Trophoblast cell (in vitro differentiated cells and primary cell): ENCODE measurements around the gene PRDM11.
"Not testable (repeated sequence)": the region's sequence is repeated elsewhere in the genome, so short reads cannot be mapped to it uniquely, and the experiment has no call there.

Experiments
- DNase-seq, 2 donors: peaks; one replicate each; pipeline ENCODE4 v3.0.0-alpha.2; 2016
- H2AFZ ChIP-seq: 2 replicates; pipeline ENCODE4 v1.6.1; 2013; ENCODE audit warnings: low read length, moderate library complexity, mild to moderate bottlenecking; ENCODE audit not compliant: insufficient read depth, poor library complexity
- H2AK5ac ChIP-seq: 2 replicates; pipeline ENCODE4 v1.6.1; 2013; ENCODE audit warnings: mild to moderate bottlenecking, low read length
- H2BK120ac ChIP-seq: 2 replicates; pipeline ENCODE4 v1.6.1; 2013; ENCODE audit warnings: low read length, mild to moderate bottlenecking, moderate library complexity; ENCODE audit not compliant: insufficient read depth, poor library complexity
- H2BK12ac ChIP-seq: 2 replicates; pipeline ENCODE4 v1.6.1; 2013; ENCODE audit warnings: mild to moderate bottlenecking, low read length, moderate library complexity
- H2BK5ac ChIP-seq: 2 replicates; pipeline ENCODE4 v1.6.1; 2013; ENCODE audit warnings: low read length, low read depth, moderate library complexity, mild to moderate bottlenecking; ENCODE audit not compliant: poor library complexity
- H3K14ac ChIP-seq: 2 replicates; pipeline ENCODE4 v1.6.1; 2013; ENCODE audit warnings: mild to moderate bottlenecking, low read length
- H3K18ac ChIP-seq: 2 replicates; pipeline ENCODE4 v1.6.1; 2013; ENCODE audit warnings: mild to moderate bottlenecking, low read length
- H3K23ac ChIP-seq: 2 replicates; pipeline ENCODE4 v1.6.1; 2013; ENCODE audit warnings: low read length
- H3K27ac ChIP-seq: 2 replicates; pipeline ENCODE4 v1.5.1; 2013; ENCODE audit warnings: low read depth, mild to moderate bottlenecking, inconsistent platforms, low read length, moderate library complexity
- H3K27me3 ChIP-seq: 2 replicates; pipeline ENCODE4 v1.6.1; 2013; ENCODE audit warnings: inconsistent platforms, mild to moderate bottlenecking, low read length, moderate library complexity; ENCODE audit not compliant: insufficient read depth
- H3K36me3 ChIP-seq, 2 experiments: 1 replicate in 1 of 2; 2 replicates in 1 of 2; pipeline ENCODE4 v1.6.1; 2013; ENCODE audit warnings: low read length in 2 of 2, mild to moderate bottlenecking in 2 of 2, moderate library complexity in 1 of 2; ENCODE audit not compliant: insufficient read depth in 2 of 2, control insufficient read depth in 1 of 2
- H3K4ac ChIP-seq: 2 replicates; pipeline ENCODE4 v1.6.1; 2013; ENCODE audit warnings: low read depth, mild to moderate bottlenecking, low read length, moderate library complexity
- H3K4me1 ChIP-seq, 2 experiments: 1 replicate in 1 of 2; 2 replicates in 1 of 2; pipeline ENCODE4 v1.6.1; 2013; ENCODE audit warnings: low read length in 2 of 2, mild to moderate bottlenecking in 2 of 2, moderate library complexity in 1 of 2; ENCODE audit not compliant: insufficient read depth in 2 of 2, control insufficient read depth in 1 of 2
- H3K4me2 ChIP-seq: 2 replicates; pipeline ENCODE4 v1.6.1; 2013; ENCODE audit warnings: inconsistent platforms, mild to moderate bottlenecking, low read length, moderate library complexity
- H3K4me3 ChIP-seq: 2 replicates; pipeline ENCODE4 v1.5.1; 2013; ENCODE audit warnings: mild to moderate bottlenecking, low read depth, low read length, inconsistent platforms
- H3K79me1 ChIP-seq: one replicate; pipeline ENCODE4 v1.6.1; 2013; ENCODE audit warnings: low read length
- H3K79me2 ChIP-seq: 2 replicates; pipeline ENCODE4 v1.6.1; 2013; ENCODE audit warnings: low read length, mild to moderate bottlenecking; ENCODE audit not compliant: control insufficient read depth, insufficient read depth, poor library complexity
- H3K9ac ChIP-seq: 2 replicates; pipeline ENCODE4 v1.6.1; 2013; ENCODE audit warnings: mild to moderate bottlenecking, low read length
- H3K9me3 ChIP-seq: 2 replicates; pipeline ENCODE4 v1.6.1; 2013; ENCODE audit warnings: low read depth, mild to moderate bottlenecking, control low read depth, inconsistent platforms, low read length; ENCODE audit not compliant: insufficient read depth
- H4K12ac ChIP-seq: 2 replicates; pipeline ENCODE4 v1.6.1; 2013; ENCODE audit warnings: low read depth, mild to moderate bottlenecking, low read length, moderate library complexity
- H4K8ac ChIP-seq: 2 replicates; pipeline ENCODE4 v1.6.1; 2013; ENCODE audit warnings: low read depth, mild to moderate bottlenecking, low read length, moderate library complexity
- H4K91ac ChIP-seq: one replicate; pipeline ENCODE4 v1.6.1; 2013; ENCODE audit warnings: low read depth, mild to moderate bottlenecking, low read length, moderate library complexity
- WGBS: extraction: QIAGEN DNeasy Blood & Tissue Kit; methylation state at CpG from one replicate; pipeline ENCODE4 v1.1.7; 2013; ENCODE audit warnings: missing lambda C conversion rate; ENCODE audit not compliant: insufficient read length, insufficient coverage; ENCODE audit errors: extremely low coverage; 5-methylcytosine and 5-hydroxymethylcytosine counted together

PRDM11 gene

GRCh38 chr11:45127836-45128235 lies 18.6 kb upstream of the PRDM11 start:
- not testable (repeated sequence) for H3K4me2 ChIP-seq, H2BK5ac ChIP-seq, H3K9me3 ChIP-seq, DNase-seq, H3K23ac ChIP-seq, H3K9ac ChIP-seq, H4K91ac ChIP-seq, H2AK5ac ChIP-seq, H3K18ac ChIP-seq, H2BK120ac ChIP-seq, H4K12ac ChIP-seq, H2AFZ ChIP-seq, H3K4ac ChIP-seq, H3K4me1 ChIP-seq, H3K36me3 ChIP-seq, H2BK12ac ChIP-seq, H3K14ac ChIP-seq, H4K8ac ChIP-seq, H3K4me3 ChIP-seq, H3K27me3 ChIP-seq, H3K27ac ChIP-seq, H3K79me1 ChIP-seq, H3K79me2 ChIP-seq
- WGBS = no CpG with 5 or more reads among the region's 9 CpGs

GRCh38 chr11:45133878-45134277 lies 12.6 kb upstream of the PRDM11 start:
- Histone ChIP-seq H2BK12ac (no peak overlapping the region), H2BK120ac (no peak overlapping the region), H2AFZ (no peak overlapping the region), H4K91ac (no peak overlapping the region), H3K79me1 (no peaks in the 10 kb centered on the region), H4K8ac (no peak overlapping the region), H3K9ac (no peak overlapping the region), H3K18ac (no peak overlapping the region), H3K14ac (no peak overlapping the region), H3K27ac (no peak overlapping the region), H3K9me3 (no peaks in the 10 kb centered on the region), H3K23ac (no peak overlapping the region), H4K12ac (no peak overlapping the region), H3K4ac (no peak overlapping the region), H3K27me3 (no peaks in the 10 kb centered on the region), H2AK5ac (no peak overlapping the region), H3K4me3 (no peak overlapping the region), H3K36me3 (no peaks in the 10 kb centered on the region), H3K79me2 (no peaks in the 10 kb centered on the region), H2BK5ac (no peak overlapping the region), H3K4me2 (no peak overlapping the region), H3K4me1 (no peaks in the 10 kb centered on the region)
- no CpG with 5 or more reads among the region's 2 CpGs for WGBS
- no peak for DNase-seq

GRCh38 chr11:45141171-45141570 lies 5.3 kb upstream of the PRDM11 start:
- H3K4me3 ChIP-seq = no peak overlapping the region
- whole genome bisulfite sequencing = no CpG with 5 or more reads among the region's 1 CpG

GRCh38 chr11:45141631-45142030 lies 4.8 kb upstream of the PRDM11 start:
- Histone ChIP-seq H3K4me2 (no peak overlapping the region), H3K18ac (no peak overlapping the region), H3K27me3 (no peaks in the 10 kb centered on the region), H3K79me1 (peaks cover 4% of the 10 kb centered on the region), H2BK12ac (no peak overlapping the region), H4K12ac (no peak overlapping the region), H4K8ac (no peak overlapping the region), H2AFZ (no peak overlapping the region), H3K14ac (no peak overlapping the region), H3K9me3 (no peaks in the 10 kb centered on the region), H2BK5ac (no peak overlapping the region), H3K4me3 (no peak overlapping the region), H3K4me1 (peaks cover 6 to 7% of the 10 kb centered on the region in 2 experiments), H2AK5ac (no peak overlapping the region), H2BK120ac (no peak overlapping the region), H3K4ac (no peak overlapping the region), H3K36me3 (no peaks in the 10 kb centered on the region), H3K9ac (no peak overlapping the region), H3K23ac (no peak overlapping the region), H4K91ac (no peak overlapping the region), H3K27ac (no peak overlapping the region), H3K79me2 (peaks cover 2% of the 10 kb centered on the region)
- DNase-seq = no peak
- WGBS = no CpG with 5 or more reads among the region's 2 CpGs

More at GRCh38 chr11:45141171-45141570, 5.3 kb upstream of the PRDM11 start:
- H3K23ac ChIP-seq = no peak overlapping the region
- H3K9ac ChIP-seq = no peak overlapping the region
- no peak overlapping the region for H4K12ac ChIP-seq
- H3K14ac ChIP-seq = no peak overlapping the region
- H2BK12ac ChIP-seq = no peak overlapping the region
- H3K4ac ChIP-seq = no peak overlapping the region
- no peaks in the 10 kb centered on the region for H3K9me3 ChIP-seq
- no peaks in the 10 kb centered on the region for H3K79me2 ChIP-seq
- H3K18ac ChIP-seq = no peak overlapping the region
- no peak overlapping the region for H4K8ac ChIP-seq
- no peak overlapping the region for H2AFZ ChIP-seq
- no peak overlapping the region for H3K4me2 ChIP-seq
- peaks cover 6 to 7% of the 10 kb centered on the region in 2 experiments for H3K4me1 ChIP-seq
- H3K79me1 ChIP-seq = no peaks in the 10 kb centered on the region
- no peak for DNase-seq
- no peak overlapping the region for H3K27ac ChIP-seq
- H2BK120ac ChIP-seq = no peak overlapping the region
- H4K91ac ChIP-seq = no peak overlapping the region
- no peaks in the 10 kb centered on the region for H3K36me3 ChIP-seq
- no peak overlapping the region for H2BK5ac ChIP-seq
- no peak overlapping the region for H2AK5ac ChIP-seq
- no peaks in the 10 kb centered on the region for H3K27me3 ChIP-seq
